GM19240 (cell line): ENCODE measurements around the gene PRXL2A.

Source experiments
- DNase-seq: peaks from one replicate; pipeline ENCODE4 v3.0.0; 2011; ENCODE audit warnings: low spot score; ENCODE audit not compliant: insufficient read length

Gene PRXL2A

GRCh38 chr10:80460399-80461207, 52.3 kb downstream of the PRXL2A start:
- DNase-seq = no peak

GRCh38 chr10:80461208-80462183, 53.1 kb downstream of the PRXL2A start:
- DNase-seq = no peak

GRCh38 chr10:80462299-80462980, 54.1 kb downstream of the PRXL2A start:
- DNase-seq = no peak

- no peak for DNase-seq
Observed at GRCh38 chr10:80462981-80463741, 54.8 kb downstream of the PRXL2A start.

GRCh38 chr10:80463868-80464267, 55.5 kb downstream of the PRXL2A start:
- DNase-seq = no peak

- DNase-seq = no peak
Observed at GRCh38 chr10:80464557-80465450, 56.5 kb downstream of the PRXL2A start.

GRCh38 chr10:80465451-80465835, 57.1 kb downstream of the PRXL2A start:
- no peak for DNase-seq

- no peak for DNase-seq
Observed at GRCh38 chr10:80465839-80466590, 57.7 kb downstream of the PRXL2A start.

- no peak for DNase-seq
Observed at GRCh38 chr10:80466724-80467326, 58.5 kb downstream of the PRXL2A start.

- DNase-seq = no peak
Observed at GRCh38 chr10:80468002-80468401, 59.7 kb downstream of the PRXL2A start.

- DNase-seq = no peak
Observed at GRCh38 chr10:80468806-80469421, 60.6 kb downstream of the PRXL2A start.

- DNase-seq = no peak
Observed at GRCh38 chr10:80470266-80470665, 61.9 kb downstream of the PRXL2A start.

- no peak for DNase-seq
Observed at GRCh38 chr10:80471001-80471400, 62.6 kb downstream of the PRXL2A start.

- no peak for DNase-seq
Observed at GRCh38 chr10:80471715-80472233, 63.4 kb downstream of the PRXL2A start.

GRCh38 chr10:80472234-80473095, 64.1 kb downstream of the PRXL2A start:
- no peak for DNase-seq

- no peak for DNase-seq
Observed at GRCh38 chr10:80473096-80473657, 64.8 kb downstream of the PRXL2A start.
